ENCODE data around the gene NKTR. TPM values are rescaled to one million over a fixed set of nuclear protein-coding genes. Genes with fewer than 3 reads are reported as not detected.

The NKTR gene
- polyA plus RNA-seq, 1 donor from 2014 or later: 242 TPM

DNA sequence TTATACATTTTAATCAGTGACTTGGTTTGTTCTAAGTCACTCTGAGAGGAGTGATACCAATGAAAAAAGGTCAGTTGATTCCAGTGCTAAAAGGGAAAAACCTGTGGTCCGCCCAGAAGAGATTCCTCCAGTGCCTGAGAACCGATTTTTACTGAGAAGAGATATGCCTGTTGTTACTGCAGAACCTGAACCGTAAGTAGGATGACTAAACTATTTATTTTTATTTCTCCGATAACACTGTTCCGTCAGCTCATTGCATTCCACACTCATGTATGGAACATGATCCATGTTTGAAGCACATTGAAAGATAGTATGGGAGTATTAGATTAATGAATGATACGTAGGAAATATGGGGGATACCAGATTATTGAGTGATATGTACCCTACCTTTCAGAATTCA lies 33.1 kb downstream of the NKTR start:
- peaks cover 21% of the 10 kb centered on the region for H3K36me3 ChIP-seq (ENCODE audit: insufficient read depth, low read length)
- no peak for TF ChIP-seq MXI1 (conservative IDR thresholded peaks at IDR 0.05; ENCODE audit: poor library complexity, severe bottlenecking)
- TF ChIP-seq POLR2AphosphoS5 (IDR thresholded peaks at IDR 0.05): no peak
- no peak for TF ChIP-seq CTCF (IDR thresholded peaks at IDR 0.05; ENCODE audit: poor library complexity, severe bottlenecking)
- no peak for TF ChIP-seq EZH2 (IDR thresholded peaks at IDR 0.05; ENCODE audit: borderline replicate concordance, insufficient read depth, low read length, poor library complexity, severe bottlenecking)
- TF ChIP-seq SMC3 (conservative IDR thresholded peaks at IDR 0.05; ENCODE audit: poor library complexity): no peak
- TF ChIP-seq, protein P1, sequence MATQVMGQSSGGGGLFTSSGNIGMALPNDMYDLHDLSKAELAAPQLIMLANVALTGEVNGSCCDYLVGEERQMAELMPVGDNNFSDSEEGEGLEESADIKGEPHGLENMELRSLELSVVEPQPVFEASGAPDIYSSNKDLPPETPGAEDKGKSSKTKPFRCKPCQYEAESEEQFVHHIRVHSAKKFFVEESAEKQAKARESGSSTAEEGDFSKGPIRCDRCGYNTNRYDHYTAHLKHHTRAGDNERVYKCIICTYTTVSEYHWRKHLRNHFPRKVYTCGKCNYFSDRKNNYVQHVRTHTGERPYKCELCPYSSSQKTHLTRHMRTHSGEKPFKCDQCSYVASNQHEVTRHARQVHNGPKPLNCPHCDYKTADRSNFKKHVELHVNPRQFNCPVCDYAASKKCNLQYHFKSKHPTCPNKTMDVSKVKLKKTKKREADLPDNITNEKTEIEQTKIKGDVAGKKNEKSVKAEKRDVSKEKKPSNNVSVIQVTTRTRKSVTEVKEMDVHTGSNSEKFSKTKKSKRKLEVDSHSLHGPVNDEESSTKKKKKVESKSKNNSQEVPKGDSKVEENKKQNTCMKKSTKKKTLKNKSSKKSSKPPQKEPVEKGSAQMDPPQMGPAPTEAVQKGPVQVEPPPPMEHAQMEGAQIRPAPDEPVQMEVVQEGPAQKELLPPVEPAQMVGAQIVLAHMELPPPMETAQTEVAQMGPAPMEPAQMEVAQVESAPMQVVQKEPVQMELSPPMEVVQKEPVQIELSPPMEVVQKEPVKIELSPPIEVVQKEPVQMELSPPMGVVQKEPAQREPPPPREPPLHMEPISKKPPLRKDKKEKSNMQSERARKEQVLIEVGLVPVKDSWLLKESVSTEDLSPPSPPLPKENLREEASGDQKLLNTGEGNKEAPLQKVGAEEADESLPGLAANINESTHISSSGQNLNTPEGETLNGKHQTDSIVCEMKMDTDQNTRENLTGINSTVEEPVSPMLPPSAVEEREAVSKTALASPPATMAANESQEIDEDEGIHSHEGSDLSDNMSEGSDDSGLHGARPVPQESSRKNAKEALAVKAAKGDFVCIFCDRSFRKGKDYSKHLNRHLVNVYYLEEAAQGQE (IDR thresholded peaks at IDR 0.05; ENCODE audit: borderline replicate concordance): no peak
- no peak for TF ChIP-seq RAD21 (conservative IDR thresholded peaks at IDR 0.05)
- TF ChIP-seq TAF1 (IDR thresholded peaks at IDR 0.05; ENCODE audit: low read depth): no peak
- no peak for TF ChIP-seq EP300 (conservative IDR thresholded peaks at IDR 0.05; ENCODE audit: poor library complexity, severe bottlenecking)
- no peak overlapping the region for H3K4me2 ChIP-seq (ENCODE audit: low read length)
- no peaks in the 10 kb centered on the region for H3K9me2 ChIP-seq (ENCODE audit: insufficient read depth, low read length)
- H3K4me3 ChIP-seq (ENCODE audit: low read length): no peak overlapping the region
- no peaks in the 10 kb centered on the region for H4K20me1 ChIP-seq (ENCODE audit: insufficient read depth)
- no peak overlapping the region for H3K9ac ChIP-seq (ENCODE audit: low read length)
- H3F3A ChIP-seq (ENCODE audit: insufficient read depth, low read length, poor library complexity, severe bottlenecking): no peaks in the 10 kb centered on the region
- H3K9me3 ChIP-seq (ENCODE audit: low read length): no peaks in the 10 kb centered on the region
- no peak overlapping the region for H2AFZ ChIP-seq (ENCODE audit: low read depth, low read length)
- H3K27ac ChIP-seq (ENCODE audit: low read length): no peak overlapping the region
- H3K27me3 ChIP-seq (ENCODE audit: insufficient read depth, low read depth, low read length): no peaks in the 10 kb centered on the region
- no peaks in the 10 kb centered on the region for H3K79me2 ChIP-seq (replicated peaks; ENCODE audit: insufficient read depth, low read length)

DNA sequence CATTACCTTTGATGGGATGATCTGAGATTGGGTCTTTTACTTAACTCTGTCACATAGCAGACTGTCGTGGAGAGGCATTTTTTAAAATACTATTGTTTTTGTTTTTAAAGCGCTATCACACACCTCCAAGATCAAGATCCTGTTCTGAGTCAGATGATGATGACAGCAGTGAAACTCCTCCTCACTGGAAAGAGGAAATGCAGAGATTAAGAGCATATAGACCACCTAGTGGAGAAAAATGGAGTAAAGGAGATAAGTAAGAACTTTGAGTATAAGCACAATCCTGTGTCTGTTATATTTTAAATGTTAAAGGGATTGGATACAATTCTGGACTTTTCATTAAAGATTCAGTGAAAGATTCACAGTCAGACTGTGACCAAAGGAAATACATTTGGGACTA lies 34.6 kb downstream of the NKTR start:
- no peak overlapping the region for H3K9ac ChIP-seq (ENCODE audit: low read length)
- H3K4me2 ChIP-seq (ENCODE audit: low read length): no peak overlapping the region
- no peaks in the 10 kb centered on the region for H3K9me3 ChIP-seq (ENCODE audit: low read length)
- H3K9me2 ChIP-seq (ENCODE audit: insufficient read depth, low read length): no peaks in the 10 kb centered on the region
- no peak overlapping the region for H3K4me3 ChIP-seq (ENCODE audit: low read length)
- peaks cover 21% of the 10 kb centered on the region for H3K36me3 ChIP-seq (ENCODE audit: insufficient read depth, low read length)
- TF ChIP-seq MXI1 (conservative IDR thresholded peaks at IDR 0.05; ENCODE audit: poor library complexity, severe bottlenecking) (no peak), EP300 (conservative IDR thresholded peaks at IDR 0.05; ENCODE audit: poor library complexity, severe bottlenecking) (no peak), CTCF (IDR thresholded peaks at IDR 0.05; ENCODE audit: poor library complexity, severe bottlenecking) (no peak), RAD21 (conservative IDR thresholded peaks at IDR 0.05) (no peak)
- H3K27me3 ChIP-seq (ENCODE audit: insufficient read depth, low read depth, low read length): no peaks in the 10 kb centered on the region
- no peaks in the 10 kb centered on the region for H4K20me1 ChIP-seq (ENCODE audit: insufficient read depth)
- H3K27ac ChIP-seq (ENCODE audit: low read length): no peak overlapping the region
- H3F3A ChIP-seq (ENCODE audit: insufficient read depth, low read length, poor library complexity, severe bottlenecking): no peaks in the 10 kb centered on the region
- no peak overlapping the region for H2AFZ ChIP-seq (ENCODE audit: low read depth, low read length)
- H3K79me2 ChIP-seq (replicated peaks; ENCODE audit: insufficient read depth, low read length): no peaks in the 10 kb centered on the region

All from neural cell (in vitro differentiated cells).